HuH-7 (cell line): ENCODE data around the gene PIGX.
"Not testable (repeated sequence)": the region's sequence is repeated elsewhere in the genome, so short reads cannot be mapped to it uniquely, and the experiment has no call there.

Experiments
- DNase-seq: peaks from one replicate; pipeline ENCODE4 v3.0.0; 2011; ENCODE audit warnings: low spot score

PIGX gene

DNA sequence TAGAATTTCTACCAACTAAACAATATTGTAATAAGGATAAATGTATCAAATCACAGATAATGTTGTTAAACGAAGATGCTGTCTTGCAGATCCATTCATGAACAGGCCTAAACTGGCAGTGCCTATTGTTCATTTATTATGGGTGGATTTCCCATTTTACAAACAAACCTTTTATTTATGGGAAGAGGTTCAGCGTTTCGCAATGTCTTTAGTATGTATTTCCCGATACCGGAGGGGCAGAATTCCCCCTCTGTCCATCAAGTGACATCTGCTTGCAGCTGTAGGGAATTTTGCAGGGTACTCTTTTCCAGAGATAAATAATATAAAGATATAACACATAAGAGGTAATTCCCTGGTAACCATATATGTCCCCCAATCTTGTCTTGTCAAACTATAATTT lies 5.8 kb upstream of the PIGX start:
- DNase-seq = no peak

DNA sequence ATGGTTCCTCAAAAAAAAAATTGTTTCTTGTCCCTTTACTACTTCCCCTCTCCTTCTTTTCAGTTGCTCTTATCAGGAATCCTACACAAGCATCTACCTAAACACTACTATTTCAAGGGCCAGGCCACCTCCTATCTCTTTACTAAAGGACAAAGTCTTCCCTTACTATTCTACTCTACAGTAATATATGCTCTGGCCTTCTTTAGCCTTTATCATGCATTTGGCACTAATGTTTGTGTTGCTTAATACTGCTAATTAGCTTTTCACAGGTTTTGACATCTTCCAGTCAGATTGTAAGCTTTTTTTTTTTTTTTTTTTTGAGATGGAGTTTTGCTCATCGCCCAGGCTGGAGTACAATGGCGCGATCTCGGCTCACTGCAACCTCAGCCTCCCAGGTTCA lies 5.4 kb upstream of the PIGX start:
- no peak for DNase-seq

DNA sequence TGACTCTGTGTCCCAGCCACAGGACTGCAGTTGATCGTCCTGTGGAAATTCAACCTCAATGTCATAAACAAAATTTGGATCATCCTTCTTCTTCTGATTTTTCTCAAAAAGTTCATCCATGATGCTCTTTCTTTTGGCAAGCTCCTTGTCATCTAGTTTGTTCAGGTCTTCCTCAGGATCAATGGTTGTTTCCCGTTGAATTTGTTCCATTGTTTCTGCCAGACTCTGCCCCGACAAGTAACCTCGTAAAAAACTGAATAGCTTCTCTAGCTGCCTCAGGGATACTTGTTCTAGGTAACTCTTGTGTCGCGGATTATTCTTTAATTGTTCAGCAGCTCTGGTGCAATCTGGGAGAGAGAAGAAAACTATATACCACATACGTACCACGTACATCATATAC lies 4.6 kb upstream of the PIGX start:
- DNase-seq = no peak

DNA sequence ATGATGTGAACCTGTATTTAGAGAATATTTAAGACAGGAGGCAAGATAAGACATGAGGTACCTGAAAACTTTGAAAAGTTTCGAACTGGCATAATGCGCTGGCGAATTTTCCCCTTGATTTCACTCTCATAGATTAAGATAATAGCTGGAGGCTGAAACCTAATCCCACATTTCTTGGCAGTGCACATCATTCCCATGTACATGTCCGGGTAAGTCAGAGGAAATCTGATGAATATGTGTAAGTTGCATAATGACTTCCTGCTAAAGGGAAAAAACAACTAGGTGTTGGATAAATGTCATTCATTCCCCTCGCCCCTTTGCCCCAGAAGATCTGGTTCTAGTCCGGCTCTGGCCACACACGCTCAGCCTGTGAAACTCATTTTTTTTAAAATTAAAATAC lies 3.7 kb upstream of the PIGX start:
- no peak for DNase-seq

DNA sequence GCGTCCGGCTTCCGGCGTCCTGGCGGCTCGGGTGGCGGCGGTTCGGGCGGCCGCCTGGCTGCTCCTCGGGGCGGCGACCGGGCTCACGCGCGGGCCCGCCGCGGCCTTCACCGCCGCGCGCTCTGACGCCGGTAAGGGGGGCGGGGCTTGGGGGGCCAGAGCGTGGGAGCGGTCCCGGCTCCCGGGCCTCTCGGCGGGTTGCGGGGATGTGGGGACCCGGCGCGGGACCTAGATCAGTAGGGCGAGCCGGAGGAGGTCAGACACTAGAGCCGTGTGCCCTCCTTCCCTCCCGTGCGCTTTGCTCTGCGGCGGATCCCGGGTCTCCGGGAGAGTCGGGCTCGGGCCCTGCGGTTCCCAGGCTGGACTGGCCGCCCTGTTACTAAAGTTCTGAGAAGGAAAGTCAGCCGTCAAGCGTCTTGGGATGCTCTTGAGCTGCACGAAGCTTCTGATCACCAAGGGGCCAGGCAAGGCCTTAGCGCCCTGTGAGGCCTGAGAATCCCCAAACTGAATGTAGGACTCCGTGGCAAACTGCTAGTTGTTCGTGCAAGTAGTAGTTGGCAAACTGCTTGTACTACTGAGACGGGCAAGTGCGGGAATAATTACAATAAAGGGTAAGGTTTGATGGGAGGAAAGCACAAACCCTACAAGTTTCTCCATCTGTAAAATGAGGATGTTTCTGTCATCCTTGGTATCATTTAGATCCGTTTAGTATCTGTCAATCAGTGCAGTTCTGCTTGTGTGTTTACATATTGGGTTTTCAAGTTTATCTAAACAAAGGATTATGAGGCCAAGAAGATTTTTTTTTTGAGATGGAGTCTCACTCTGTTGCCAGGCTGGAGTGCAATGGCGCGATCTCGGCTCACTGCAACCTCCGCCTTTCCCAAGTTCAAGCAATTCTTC lies 587 bp downstream of the PIGX start:
- DNase-seq = peak; percentile 37

DNA sequence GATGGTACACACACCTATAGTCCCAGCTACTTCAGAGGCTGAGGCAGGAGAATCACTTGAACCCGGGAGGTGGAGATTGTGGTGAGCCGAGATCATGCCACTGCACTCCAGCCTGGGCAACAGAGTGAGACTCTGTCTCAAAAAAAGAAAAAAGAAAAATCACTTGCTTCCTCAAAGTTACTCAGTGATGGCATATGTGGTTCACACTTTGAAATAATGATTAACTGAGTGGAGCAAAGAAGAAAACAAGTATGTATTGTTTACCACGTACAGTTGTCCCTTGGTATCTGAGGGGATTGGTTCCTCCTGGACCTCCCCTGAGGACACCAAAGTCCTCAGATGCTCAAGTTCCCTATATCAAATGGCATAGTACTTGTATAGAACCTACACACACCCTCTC lies 5.0 kb downstream of the PIGX start:
- DNase-seq = not testable (repeated sequence)

DNA sequence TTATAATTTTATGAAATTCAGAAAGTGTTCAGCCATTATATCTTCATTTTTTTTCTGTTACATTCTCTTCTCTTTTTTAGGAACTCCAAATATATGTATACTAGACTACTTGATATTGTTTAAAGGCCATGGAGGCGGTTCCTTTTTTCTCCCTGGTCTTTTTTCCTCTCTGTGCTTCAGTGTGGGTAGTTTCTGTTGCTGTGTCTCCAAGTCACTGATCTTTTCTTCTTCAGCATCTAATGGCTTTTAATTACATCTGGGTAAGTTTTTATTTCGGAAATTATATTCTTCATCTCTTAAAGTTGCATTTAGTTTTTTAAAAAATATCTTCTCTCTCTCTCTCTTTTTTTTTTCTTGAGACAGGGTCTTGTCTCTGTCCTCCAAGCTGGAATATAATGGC lies 8.9 kb downstream of the PIGX start:
- no peak for DNase-seq

DNA sequence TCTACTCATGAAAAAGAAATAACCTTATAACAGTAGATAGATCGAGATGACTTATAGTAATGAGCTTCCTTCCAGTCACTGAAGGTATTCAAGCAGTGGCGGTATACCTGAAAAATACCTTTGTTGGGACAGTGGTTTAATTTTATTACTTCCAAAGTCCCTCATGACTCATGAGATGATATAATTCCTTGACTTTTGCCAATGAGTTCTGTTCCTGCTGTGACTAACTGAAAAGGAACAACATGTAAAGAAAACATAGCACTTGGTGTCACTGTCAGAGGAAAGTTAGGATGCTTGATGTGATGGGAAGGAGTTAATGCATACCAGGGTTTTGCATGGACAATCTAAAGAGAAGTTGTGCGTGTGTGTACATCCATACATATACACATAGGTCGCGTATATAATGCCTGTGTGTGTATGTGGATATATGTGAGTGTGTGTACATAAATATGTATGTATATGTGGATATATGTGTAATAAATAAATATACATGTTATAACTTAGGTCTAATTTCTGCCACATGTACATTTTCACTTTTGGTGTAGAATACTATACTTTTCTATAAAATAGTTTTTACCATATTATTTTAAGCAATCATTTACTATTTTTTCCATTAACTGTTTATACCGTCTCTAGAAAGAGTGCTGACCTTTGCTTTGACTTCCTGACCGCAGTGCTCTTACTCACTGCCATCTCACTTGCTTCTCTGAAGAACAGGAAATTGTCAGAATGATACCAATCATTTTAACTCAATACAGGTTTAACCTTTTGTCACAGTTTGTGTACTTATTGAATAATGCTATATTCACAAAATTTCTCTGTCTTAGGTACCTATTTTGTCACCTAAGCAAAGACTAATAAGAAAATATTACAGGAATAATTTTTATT lies 14.9 kb downstream of the PIGX start:
- DNase-seq = no peak

DNA sequence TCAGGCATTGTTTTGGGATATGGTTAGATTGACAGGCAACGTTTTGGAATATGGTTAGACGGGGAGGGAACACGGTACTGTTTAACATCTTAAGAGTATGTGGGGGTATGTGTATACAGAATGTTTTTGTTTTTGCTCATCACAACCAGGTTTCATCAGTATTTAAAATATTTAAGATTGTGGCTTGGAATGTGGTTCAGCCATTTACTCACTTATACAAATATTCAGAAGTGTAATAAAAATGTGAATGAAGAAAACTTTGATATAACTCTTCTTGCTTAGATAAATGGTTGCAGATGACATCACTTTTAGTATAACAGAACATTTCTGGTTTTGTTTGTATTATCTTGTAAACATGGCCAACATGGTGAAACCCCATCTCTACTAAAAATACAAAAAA lies 23.6 kb downstream of the PIGX start:
- no peak for DNase-seq

DNA sequence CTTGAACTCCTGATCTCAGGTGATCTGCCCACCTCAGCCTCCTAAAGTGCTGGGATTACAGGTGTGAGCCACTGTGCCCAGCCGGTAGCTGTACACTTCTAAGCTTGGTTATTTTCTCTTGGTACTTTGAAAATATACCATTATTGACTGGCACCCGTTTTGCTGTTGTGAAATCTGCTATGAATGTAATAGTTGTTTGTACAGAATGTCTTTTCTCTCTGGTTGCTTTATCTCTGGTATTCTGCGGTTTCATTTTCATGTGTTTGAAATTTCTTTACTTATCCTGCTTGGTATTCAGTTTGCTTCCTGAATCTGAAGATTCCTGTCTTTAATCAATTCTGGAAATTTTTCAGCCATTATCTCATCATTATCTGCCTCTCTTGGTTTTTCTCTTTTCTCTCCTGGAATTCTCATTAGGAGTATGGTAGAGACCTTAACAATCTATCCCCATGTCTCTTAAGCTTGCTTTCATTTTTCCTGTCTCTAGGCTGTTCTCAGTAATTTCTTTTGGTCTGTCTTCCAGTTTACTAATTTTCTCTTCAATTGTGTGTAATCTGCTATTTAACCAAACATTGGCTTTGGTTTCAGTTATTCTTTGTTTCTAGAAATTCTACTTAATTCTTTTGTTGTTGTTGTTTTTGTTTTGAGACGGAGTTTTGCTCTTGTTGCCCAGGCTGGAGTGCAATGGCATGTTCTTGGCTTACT lies 24.6 kb downstream of the PIGX start:
- DNase-seq = no peak

DNA sequence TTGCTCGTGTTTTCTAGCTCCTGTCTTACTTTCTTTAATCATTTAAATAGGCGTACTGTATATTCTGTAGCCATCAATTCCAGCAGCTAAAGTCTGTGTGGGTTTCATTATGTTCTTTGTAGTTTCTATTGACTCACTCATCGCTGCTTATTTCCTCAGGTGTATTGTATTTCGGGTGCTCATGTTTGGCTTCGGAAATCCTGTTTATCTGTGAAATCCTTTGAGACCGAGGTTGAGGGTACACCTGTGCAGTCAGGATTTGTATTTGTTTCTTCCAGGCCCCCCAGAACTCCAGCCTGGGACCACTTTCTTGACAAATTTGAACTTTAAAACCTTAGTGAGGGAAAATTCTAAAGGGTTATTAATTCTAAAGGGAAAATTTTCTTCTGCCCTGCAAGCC lies 25.5 kb downstream of the PIGX start:
- no peak for DNase-seq

DNA sequence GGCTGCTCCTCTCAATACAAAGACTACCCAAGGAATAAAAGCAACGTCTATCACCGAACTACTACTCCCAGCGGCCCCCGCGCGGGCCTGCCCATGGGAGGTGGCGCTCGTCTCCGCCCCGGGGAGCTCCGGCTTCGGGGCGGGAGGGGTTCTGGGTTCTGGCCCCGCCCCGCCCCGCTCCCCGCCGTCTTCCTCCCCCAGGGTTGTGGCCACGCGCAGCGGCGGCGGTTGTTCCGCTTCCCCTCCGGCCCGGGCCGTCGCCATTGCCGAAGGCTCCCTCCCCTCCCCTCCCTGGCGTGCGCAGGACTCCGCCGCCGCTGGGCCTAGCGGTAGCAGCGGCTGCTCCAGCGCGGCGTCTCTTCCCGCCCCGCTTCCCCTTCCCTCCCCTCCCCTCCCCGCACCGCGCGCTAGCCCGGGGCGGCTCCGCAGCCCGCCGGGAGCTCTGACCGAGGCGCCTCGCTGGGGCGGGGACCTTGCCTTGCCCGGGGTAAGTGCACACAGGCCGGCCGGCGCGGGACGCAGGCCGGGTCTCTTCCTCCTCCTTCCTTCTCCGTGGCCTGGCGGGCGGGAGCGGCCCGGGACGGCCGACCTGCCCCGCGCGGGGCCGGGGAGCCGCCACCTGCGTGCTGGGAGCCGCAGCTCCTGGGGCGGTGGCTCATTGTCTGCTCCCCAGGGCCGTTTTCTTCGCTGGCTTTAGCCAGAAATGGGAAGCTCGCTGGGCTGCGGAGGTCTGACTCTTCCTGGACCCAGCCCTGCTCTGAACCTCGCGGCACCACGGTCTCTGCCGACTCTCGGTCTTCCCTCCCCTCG lies 27.7 kb downstream of the PIGX start, which contains the start of gene PAK2:
PAK2 (plus strand) TSS at position 187 of the 810 bp plus-strand sequence. CDS start 42,790 bp downstream, outside the sequence.
- DNase-seq = peak; percentile 80

DNA sequence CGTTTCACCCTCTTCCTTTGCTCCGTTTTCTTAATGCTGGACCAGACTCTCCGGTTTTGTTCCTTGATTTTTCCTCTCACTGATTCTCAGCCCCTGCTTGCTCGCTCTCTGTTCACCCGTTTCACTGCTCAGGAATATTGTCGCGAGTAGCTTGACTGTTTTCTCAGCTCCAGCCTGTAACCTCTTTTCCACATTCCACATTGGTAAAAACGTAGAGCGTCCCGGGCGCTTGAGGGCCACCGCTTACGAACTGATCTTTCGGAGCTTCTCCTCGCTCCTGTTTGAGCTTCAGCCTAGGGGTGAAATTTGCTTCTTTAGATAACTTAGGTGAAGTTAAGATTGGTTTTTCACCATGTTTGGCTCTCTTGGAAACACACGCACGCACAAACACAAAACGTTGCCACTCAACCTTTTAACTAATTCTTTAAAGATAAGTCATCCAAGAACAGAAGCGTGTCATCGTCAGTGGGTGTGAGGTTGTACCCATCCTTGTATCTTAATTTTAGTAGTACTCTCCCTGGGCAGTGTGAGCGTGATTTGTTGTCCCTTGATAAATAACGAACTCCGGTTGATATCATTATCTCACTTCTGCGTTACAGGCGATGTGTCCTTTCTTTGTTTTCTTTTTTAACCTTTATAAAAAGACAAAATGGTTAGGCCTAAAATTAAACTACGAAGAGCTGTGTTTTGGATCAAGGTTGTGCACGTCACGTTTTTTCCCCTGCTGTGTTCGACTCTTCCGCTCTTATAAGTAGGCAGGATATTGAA lies 28.5 kb downstream of the PIGX start:
- DNase-seq = no peak

DNA sequence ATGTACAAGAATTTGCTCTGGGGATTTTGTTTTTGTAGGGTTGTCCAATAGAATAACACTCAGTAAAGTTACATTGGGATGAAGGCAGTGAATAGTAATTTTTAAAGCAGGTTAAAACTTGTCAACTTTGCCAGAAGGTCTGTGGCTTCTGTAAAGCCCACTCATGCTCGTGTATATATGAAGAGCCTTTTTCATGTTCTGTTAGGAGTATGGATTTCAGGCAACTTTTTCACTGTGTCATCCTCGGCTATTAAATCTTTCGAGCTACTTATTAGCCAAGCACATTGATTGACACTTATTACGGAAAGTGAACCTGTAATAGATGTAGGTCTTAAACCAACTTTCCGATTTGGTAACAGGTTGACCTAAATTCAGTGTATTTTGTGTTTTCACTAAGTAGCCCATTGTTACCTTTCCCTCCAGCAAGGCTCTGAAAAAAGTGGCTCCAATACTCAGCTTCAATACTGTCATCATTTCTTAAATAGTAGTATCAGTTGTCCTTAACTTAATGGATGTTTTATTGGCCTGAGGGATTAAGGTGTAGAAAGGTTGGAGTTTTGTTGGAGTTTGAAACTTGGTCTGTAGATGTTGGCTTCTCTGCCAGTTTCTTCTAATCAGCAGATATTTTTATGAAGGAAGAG lies 29.2 kb downstream of the PIGX start:
- DNase-seq = no peak

DNA sequence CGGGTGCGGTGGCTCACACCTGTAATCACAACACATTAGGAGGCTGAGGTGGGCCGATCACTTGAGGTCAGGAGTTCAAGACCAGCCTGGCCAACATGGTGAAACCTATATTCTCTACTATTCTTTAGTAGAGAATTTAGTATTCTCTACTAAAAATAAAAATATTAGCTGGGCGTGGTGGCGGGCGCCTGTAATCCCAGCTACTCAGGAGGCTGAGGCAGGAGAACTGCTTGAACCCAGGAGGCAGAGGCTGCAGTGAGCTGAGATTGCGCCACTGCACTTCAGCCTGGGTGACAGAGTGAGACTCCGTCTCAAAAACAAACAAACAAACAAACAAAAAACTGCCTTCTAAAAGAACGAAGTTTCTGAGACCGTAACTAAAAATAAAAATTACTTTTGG lies 31.4 kb downstream of the PIGX start:
- not testable (repeated sequence) for DNase-seq

DNA sequence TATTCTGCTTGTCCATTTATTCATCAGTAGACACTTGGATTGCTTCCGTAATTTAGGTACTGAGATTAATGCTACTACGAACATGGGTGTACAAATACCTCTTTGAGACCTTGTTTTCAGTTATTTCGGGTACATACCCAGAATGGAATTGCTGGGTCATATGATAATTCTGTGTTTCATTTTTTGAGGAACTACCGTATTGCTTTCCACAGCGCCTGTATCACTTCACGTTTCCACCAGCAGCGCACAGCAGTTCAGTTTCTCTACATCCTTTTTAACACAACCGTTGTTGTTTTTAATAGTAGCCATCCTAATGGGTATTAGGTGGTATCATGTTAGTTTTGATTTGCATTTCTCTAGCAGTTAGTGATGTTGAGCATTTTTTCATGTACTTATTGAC lies 36.9 kb downstream of the PIGX start:
- no peak for DNase-seq

DNA sequence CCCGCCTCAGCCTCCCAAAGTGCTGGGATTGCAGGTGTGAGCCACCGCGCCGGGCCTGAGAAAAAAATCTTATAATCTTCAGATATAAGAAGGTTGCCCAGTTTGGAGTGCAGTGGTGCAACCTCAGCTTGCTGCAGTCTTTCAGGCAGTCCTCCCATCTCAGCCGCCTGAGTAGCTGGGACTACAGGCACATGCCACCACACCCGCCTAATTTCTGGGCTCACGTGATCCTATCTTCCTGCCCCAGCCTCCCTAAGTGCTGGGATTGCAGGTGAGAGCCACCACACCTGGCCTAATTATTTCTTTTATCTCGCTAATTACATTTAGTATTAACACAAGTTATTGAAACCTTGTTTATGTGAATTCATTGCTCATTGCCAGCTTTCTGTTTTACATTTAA lies 41.0 kb downstream of the PIGX start:
- no peak for DNase-seq

DNA sequence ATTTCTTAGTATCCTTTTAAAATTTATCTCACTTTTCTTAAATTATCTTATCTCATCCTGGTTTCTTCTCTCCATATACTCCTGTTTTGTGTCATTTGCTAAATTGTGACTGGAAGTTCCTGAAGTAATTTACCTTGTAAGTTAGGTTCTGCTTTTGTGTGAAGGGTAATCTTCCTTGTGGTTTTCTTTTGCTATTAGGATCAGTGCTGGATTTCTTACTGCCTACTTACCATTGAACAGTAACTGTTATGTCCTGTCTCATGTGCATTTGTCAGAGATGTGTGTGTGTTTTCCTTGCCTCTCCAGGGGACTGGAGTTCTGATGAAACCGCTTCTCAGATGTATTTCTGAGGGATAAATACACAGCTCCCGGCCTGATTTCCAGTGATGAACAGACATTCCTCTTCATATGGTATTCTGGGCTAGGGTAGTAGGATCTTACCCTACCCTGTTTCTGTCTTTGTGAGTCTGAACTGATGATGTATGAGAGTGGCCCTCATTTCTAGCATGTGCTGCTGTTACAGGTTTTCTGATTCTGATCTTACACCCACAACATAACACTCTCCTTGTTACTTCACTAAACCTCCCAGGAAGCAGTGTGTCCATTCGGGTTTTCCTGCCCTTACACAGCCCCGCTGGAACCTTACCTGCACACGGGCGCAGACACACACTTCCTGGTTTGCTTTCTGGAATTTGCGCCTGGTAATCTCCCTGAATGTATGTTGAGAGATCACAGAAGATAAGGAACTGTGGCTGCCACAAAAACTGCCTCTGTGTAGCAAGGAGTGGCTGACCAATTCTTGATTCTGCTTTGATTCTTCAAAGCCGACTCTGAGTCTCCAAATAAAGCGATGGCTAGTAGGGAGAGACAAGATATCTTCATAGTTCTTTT lies 42.2 kb downstream of the PIGX start:
- no peak for DNase-seq

DNA sequence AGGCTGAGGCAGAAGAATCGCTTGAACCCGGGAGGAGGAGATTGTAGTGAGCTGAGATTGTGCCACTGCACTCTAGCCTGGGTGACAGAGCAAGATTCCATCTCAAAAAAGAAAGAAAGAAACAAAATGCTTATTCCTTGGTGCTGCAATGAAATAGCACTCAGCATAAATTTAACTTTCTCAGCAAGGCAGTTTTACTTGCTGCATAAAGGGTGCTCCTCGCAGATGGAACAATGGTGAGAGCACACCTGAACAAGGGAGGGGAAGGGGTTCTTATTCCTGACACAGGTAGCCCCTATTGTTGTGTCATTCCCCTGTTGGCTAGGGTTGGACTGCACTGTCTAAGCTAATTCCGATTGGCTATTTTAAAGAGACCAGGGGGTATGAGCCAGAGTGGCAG lies 44.6 kb downstream of the PIGX start:
- DNase-seq = no peak
